GM21367 (cell line): ENCODE data around the gene TTR.

Experiments
- ATAC-seq: cut with Tn5 transposase; IDR thresholded peaks from one replicate; pipeline ENCODE4 v1.9.1; 2021; ENCODE audit not compliant: unreplicated experiment

Gene TTR

DNA sequence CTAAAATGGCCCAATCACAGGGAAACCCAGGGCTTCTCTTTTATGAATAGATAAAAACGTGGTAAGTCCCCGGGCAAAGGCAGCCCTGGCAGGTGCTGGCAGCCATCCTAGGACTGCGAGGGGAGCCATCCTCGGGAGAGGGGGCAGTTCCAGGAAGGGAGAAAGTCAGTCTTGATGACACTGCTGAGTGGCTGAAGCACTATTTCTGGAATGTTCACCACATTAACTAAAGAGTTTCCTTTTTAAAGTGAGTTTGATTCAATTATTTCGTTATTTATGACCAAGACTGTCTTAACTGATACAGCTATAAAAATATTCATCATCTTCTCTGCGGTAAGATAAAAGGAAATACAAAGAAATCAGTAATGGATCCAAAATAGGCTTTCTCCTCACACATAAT lies 20.4 kb downstream of the TTR start:
- no peak for ATAC-seq

DNA sequence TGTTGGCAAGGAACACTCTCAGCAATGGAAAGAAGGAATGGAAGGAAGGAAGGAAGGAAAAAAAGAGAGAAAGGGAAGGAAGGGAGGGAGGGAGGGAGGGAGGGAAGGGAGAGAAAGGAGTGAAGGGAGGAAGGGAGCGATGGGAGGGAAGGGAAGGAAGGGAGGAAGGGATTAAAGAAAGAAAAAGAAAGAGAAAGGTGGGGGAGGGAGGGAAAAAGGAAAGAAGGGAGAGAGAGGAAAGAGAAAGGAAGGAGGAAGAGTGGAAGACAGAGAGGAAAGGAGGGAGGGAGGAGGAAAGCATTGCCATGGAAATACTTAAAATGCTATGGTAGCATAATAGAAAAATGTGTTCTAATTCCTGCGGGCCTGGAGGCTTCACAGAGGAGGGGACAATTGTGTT lies 22.4 kb downstream of the TTR start:
- no peak for ATAC-seq

DNA sequence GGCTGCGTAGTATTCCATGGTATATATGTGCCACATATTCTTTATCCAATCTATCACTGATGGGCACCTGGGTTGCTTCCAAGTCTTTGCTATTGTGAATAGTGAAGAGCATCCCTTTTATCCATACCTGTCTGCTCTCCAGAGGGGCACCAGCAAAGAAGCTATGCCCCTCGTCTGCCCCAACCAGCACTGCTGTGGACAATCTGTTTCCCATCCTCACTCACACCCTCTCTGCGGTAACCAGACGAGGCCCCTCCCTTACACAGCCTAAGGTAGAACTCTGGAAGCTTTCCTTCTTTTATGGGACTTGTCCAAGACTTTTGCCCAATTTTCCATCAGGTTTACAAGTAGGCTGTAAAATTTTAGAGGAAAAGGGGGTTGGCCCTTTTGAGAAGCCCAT lies 24.9 kb downstream of the TTR start:
- no peak for ATAC-seq

DNA sequence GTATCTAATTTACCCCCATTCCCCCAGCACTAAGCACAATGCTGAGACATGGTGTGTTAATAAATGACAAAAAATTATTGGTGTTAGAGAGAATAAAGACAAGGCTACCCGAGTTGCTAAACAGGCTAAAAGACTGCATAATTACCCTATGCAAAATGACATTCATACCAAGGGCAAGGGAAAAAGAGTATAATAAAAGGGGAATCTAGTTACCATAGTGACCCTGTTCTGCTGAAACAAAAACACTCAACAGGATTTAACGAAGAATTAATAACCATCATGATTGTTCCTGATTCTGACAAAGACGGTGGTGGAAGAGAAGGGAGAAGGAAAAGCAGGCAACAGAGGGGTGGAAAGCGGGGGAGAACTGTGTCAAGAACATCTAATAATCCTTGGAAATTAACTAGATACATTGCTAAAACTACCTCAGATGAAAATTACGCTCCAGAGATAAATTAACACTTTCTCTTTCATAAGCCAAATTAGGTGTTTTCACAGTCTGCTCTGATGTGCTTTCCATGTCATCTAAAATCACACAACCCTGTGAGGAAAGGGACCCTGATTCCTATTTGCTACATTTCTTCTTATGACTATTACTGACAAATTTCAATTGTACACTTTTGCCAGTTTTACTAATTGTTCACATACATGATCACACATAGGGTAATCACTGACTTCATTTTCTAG lies 25.5 kb downstream of the TTR start:
- ATAC-seq = no peak

DNA sequence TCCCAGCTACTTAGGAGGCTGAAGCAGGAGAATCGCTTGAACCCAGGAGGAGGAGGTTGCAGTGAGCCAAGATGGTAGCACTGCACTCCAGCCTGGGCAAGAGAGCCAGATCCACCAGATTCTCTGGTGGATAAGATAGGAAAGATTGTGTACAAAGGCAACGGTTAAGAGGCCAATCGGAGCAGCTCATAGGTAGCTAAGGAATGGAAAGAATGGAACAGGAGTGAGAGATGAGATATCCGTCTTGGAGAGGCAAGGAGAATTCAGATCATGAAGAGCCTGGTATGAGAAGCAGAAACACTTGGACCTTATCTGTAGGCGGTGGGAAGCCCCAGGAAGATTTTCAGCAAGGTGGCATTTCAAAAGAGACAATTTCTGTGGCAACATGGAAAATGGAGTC lies 27.1 kb downstream of the TTR start:
- no peak for ATAC-seq

DNA sequence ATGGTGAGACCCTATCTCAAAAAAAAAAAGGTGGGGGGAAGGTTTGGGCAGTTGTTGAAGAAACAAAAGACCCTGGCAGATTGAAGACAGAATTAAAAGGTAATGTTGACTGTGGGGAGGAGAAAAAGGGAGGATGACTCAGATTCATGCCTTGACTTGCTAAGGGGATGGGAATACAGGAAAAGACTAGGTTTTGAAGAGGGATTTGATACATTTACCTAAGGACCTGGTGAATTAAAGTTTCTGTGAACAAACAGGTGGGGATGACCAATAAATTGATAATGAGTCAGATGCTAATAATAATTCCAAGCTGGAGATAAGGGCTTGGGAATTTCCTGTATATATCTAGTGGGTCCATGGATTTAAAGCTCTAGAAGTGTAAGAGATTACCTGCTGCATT lies 27.6 kb downstream of the TTR start:
- no peak for ATAC-seq

DNA sequence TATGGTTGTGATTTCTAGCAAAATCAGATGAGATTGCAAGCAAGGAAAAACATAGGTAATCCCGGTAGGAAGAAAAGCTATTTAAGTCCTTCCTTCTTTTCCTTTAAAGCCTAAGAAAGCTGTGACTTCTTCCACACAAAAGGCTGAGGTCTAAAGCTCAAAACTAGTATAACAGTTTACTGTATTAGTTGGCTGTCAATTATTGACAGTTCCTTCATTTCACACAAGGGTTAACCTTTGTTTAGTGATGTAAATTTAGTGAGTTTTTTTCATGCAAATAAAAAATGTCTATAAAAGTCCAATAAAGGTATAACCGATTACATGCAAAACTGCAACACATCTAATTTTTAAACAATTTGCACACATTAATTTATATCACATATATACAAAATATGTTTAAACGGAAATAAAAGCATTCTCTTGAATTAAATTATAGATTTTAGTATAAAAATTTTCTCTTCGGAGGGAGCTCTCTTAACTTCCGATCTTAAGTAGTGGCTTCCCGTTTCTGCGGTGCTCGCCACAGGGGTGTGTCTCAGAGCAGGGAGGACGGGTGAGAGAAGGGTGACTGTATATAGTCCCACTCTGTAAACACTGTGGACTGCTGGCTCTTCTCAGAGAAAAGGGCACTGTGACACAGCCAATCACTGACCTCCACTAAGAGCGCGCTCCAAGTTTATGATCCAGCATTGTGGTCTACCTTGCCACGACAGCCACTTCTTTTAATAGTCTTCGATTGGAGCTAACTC lies 33.4 kb downstream of the TTR start:
- ATAC-seq = no peak

DNA sequence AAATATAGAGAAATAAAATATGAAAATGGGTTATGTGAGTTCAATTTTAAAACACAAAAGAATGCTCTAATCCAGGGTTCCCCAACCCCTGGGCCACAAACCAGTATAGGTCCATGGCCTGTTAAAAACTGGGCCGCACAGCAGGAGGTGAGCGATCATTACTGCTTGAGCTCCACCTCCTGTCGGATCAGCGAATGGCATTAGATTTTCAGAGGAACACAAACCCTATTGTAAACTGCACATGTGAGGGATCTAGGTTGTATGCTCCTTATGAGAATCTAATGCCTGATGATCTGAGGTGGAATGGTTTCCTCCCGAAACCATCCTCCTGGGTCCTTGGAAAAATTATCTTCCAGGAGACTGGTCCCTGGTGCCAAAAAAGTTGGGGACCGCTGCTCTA lies 34.7 kb downstream of the TTR start:
- ATAC-seq = no peak

DNA sequence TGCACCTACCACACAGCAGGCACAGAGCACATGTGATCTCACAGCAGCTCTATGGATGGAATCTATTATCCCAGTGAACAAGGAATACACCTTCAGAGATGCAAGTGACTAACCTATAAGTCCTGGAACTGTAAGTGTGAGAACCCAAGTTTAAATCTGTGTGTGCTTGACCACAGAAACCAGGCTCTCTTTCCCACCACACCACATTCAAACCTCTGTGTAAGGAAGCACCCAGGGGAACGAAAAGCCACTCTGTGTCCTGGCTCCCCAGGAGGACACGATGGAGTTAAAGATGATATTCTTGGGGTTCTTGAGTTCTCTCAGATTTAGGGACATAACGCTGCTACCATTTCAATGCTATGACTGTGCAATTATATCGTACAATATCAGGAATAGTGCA lies 38.9 kb downstream of the TTR start:
- ATAC-seq = no peak

DNA sequence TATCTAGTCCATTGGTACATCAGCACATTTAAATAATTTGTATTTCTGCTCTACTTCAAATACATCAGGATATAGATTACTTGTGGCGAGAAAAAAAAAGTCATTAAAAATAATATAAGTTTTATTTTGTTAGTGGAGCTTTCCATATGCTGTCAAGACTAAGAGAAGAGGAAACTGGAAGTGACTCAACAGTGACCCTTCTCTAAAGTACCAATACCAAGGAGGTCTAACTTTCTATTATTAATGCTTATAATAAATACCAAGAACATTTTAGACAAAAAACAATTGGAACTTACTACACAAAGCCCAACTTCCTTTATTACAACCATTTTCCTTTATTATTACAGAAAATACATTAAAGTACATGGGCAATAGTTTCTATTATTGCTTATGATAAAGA lies 39.8 kb downstream of the TTR start:
- ATAC-seq = no peak

DNA sequence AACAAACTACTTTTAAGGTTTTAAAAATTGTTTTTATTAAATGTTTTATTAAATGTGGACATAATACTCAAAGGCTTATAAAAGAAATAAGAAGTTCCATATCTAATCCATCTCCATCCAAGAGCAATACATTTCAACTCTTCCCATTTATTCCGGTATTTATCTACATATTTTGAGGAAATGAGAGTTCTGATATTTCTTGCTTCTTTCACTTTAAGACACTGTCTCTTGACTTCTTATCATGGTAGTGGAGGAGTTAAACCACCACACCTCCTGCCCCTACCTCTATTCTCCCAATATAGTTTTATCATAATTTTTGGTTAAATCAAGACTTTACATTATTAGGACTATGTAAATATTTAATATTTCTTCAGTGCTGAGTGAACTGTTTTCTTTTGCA lies 40.7 kb downstream of the TTR start:
- no peak for ATAC-seq

DNA sequence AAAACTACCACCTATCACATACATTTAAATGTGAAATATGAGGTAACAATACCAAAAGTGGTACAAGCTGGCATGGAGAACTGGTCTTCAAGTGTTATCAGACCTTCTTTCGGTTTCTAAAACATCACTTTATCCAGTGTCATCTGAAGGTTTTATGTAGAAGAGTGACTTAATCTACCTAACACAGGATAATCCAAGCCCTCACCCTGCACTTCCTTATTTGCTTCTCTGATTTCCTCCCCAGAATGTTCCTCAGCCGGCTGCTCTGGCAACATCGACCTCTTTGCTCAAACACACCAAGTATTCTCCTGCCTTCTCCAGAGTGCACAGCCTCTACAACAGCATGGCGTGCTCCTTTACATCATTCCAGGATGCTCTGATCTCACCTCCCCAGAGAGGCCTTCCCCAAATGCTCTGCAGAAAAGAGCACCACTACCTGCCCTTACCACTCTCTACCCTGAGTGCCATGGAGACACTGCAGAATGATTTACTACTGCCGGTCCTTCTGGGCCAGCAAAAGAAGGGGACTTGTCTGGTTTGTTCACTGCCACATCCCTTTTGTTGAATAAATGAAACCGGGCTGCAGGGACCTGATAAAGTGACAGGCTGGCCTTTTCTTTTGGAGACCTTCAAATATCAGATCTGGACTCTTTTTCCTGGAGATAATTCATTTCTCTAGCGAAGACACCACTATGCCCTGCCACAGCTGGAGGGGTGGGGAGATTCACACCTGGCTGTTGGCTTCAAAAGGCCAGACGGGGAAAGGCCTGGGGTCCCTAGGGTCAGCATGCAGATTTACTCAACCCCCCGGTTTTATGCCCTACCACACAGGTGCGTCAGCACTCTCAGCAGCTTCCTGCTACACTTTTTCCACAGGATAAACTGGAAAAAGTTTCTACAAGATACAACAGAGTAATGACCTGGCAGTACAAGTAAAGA lies 42.0 kb downstream of the TTR start:
- ATAC-seq = no peak

DNA sequence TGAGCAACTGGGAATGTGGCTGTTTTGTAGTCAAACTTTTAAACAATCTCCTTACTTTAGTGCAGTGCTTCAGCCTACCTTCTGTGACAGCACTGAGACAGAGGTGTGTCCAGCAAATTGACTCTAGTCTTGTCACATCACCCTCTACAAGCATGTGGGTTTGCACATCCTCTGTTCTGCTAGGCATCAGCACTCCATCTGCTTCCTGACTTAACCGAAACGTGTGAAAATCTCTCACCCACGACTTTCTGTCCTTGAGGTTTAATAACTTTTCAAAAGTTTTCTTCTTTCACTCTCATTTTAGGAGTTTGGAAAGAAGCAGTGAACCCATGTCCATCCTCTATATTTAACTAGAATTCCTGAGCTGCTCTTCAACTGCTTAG lies 42.6 kb downstream of the TTR start:
- ATAC-seq = peak; percentile 96

DNA sequence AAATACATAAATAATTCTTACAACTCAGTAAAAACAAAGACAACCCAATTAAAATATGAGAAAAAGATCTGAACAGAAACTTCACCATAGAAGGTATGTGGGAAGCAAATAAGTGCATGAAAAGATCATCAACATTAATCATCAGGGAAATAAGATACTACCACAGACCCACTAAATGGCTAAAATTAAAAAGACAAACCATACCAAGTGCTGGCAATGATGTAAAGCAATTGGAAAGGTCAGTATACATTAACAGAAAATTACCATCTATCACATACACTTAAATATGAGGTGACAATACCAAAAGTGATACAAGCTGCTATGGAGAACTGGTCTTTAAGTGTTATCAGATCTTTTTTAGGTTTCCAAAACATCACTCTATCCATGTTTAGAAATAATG lies 44.7 kb downstream of the TTR start:
- no peak for ATAC-seq

DNA sequence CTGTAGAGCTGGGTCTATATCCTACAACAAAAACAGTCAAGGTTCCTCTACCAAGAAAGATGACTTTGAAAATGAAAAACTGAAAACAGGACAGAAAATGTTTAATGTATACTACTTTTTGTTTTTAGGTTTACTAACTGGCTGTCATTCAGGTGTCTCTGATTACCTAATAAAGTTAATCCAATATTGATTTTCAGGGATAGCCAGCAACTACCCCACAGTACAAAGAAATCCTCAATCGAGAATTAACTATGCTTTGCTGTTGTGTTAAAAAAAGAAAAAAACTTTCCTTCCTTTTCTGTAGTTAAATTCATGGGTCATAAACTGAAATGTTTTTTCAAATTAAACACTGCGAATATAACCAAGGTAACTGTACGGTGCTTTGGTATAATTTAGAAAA lies 45.8 kb downstream of the TTR start:
- no peak for ATAC-seq

DNA sequence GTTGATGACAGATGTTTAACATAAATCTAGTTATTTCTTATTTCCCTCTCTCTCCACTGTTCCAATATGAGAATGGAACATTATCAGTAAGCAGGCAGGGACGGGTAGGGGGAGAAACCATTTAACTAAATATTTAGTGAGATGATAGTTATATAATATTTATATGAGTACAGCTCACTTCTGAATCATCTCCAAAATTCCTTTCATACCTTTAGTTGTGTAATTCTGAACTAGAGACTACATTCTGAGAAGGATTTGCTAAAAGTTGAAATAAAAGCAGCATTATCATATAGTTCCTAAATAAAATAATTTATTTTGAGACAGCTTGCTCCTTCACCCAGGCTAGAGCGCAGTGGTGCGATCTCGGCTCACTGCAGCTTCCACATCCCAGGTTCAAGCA lies 51.3 kb downstream of the TTR start:
- no peak for ATAC-seq

DNA sequence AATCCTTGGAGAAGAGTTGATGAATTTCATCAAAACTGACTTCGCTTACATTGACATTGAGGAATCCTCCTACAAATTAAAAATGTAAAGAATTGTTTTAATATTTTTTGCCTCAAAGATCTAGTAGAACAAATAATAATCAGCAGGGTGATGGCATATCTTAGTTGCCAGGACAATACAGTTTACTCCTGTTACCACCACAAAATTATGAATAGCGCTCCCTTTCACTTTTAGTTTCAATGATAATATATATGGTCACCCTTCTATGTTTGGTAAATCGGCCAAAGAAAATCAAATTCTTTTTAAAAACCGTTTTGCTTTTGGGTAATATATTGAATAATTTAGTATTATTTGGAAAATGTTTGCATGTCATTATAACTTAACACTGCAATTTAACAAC lies 53.7 kb downstream of the TTR start:
- no peak for ATAC-seq

DNA sequence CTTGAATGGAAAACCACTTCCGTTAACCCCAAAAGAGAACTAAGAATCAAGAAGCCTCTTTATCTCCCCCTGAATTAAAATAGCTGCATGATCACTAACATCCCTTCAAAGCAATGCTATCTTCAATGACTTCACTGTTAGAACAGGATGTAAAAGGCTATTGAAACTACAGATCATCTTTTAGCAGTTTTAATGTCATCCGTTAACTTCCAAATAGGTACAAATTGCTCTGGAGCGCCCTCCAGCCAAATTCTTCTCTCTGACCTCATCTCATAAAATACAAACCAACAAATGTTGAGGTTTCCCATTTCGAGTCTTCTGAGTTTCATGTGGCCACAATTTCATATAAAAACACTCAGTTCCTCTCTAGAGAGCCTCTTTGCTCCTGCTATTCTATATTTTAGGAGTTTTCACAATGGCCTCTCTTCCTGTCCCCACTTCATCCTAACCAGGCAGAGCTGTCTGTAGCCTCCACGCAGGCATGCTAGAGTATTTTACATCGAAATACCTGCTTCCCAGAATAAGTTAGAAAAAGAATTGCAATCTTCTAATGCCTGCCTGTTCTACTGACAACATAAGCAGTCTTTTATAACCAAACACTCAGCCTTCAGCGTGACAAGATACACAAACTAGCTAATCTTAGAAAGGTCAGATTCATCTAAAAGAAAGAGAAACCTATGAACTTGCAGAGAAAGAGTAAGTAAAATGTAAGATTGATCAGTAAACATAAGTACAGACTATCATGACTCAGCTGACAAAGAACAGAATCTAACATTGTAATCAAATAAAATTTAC lies 54.9 kb downstream of the TTR start:
- no peak for ATAC-seq

DNA sequence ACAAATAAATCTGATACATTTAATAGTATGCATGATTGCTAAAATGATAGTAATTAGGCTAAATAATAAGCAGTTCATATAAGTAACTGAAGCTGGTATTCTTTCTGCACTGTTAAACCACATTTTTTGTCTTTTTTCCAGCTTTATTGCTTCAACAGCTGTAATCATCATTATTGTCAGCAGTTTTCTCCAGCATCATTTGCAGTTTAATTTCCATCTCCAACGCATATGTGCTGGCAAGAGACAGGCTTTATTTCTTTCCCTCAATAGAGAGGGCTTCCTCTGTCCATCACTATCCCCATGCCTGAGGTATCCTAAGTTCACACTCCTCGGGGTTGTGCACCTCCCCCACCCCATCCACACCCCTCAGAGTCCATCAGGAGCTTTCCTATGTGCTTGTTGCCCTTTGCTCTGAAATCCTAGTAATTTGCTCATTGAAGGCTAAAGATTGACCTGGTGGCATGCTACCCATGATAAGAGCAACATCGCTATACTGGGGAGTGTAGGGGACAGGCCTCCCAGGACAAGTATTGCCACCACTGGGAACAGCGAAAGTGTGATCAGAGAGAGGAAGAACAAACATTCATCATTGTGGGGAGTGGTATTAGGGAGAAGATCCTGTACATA lies 55.6 kb downstream of the TTR start:
- ATAC-seq = no peak
